ENCODE data around the gene RP9. TPM values are rescaled to one million over a fixed set of nuclear protein-coding genes. Genes with fewer than 3 reads are reported as not detected.

Gene RP9, protein sequence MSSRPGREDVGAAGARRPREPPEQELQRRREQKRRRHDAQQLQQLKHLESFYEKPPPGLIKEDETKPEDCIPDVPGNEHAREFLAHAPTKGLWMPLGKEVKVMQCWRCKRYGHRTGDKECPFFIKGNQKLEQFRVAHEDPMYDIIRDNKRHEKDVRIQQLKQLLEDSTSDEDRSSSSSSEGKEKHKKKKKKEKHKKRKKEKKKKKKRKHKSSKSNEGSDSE
- 10 to 100 TPM in 6 of 9 donors, 1 to 10 TPM in 3; 4.2 to 23.0 (median 11.8) TPM for total RNA-seq
- polyA plus RNA-seq: 10 to 100 TPM; 18.8 to 22.4 (median 19.9) TPM
- long read RNA-seq, donor 1, transcript RP9-201 (6 exons, 1,121 nt): major isoform, 16 of 16 reads
- long read RNA-seq, donor 1, partial matches to known transcripts: 0 of 16 reads
- long read RNA-seq, donor 1, other reads (novel, unspliced or antisense): 0 of 16 reads
- long read RNA-seq, donor 2, transcript RP9-201 (6 exons, 1,121 nt): major isoform, 8 of 8 reads
- long read RNA-seq, donor 2, partial matches to known transcripts: 0 of 8 reads
- long read RNA-seq, donor 2, other reads (novel, unspliced or antisense): 0 of 8 reads
- long read RNA-seq, donor 3, transcript RP9-201 (6 exons, 1,121 nt): major isoform, 7 of 7 reads
- long read RNA-seq, donor 3, partial matches to known transcripts: 0 of 7 reads
- long read RNA-seq, donor 3, other reads (novel, unspliced or antisense): 0 of 7 reads
- long read RNA-seq, donor 4, transcript RP9-201 (6 exons, 1,121 nt): major isoform, 11 of 14 reads
- long read RNA-seq, donor 4, partial matches to known transcripts: 1 of 14 reads
- long read RNA-seq, donor 4, other reads (novel, unspliced or antisense): 2 of 14 reads
- long read RNA-seq, donor 5, transcript RP9-201 (6 exons, 1,121 nt): major isoform, 21 of 21 reads
- long read RNA-seq, donor 5, partial matches to known transcripts: 0 of 21 reads
- long read RNA-seq, donor 5, other reads (novel, unspliced or antisense): 0 of 21 reads
- long read RNA-seq, donor 6, transcript RP9-201 (6 exons, 1,121 nt): major isoform, 6 of 7 reads
- long read RNA-seq, donor 6, partial matches to known transcripts: 0 of 7 reads
- long read RNA-seq, donor 6, other reads (novel, unspliced or antisense): 0 of 7 reads
- long read RNA-seq, donor 7, transcript RP9-201 (6 exons, 1,121 nt): major isoform, 9 of 9 reads
- long read RNA-seq, donor 7, partial matches to known transcripts: 0 of 9 reads
- long read RNA-seq, donor 7, other reads (novel, unspliced or antisense): 0 of 9 reads
- long read RNA-seq, donor 8, transcript RP9-201 (6 exons, 1,121 nt): major isoform, 9 of 9 reads
- long read RNA-seq, donor 8, partial matches to known transcripts: 0 of 9 reads
- long read RNA-seq, donor 8, other reads (novel, unspliced or antisense): 0 of 9 reads
- long read RNA-seq, donor 9, transcript RP9-201 (6 exons, 1,121 nt): major isoform, 9 of 9 reads
- long read RNA-seq, donor 9, partial matches to known transcripts: 0 of 9 reads
- long read RNA-seq, donor 9, other reads (novel, unspliced or antisense): 0 of 9 reads
- long read RNA-seq, donor 10, partial matches to known transcripts: 0 of 3 reads
- long read RNA-seq, donor 10, other reads (novel, unspliced or antisense): 0 of 3 reads

DNA sequence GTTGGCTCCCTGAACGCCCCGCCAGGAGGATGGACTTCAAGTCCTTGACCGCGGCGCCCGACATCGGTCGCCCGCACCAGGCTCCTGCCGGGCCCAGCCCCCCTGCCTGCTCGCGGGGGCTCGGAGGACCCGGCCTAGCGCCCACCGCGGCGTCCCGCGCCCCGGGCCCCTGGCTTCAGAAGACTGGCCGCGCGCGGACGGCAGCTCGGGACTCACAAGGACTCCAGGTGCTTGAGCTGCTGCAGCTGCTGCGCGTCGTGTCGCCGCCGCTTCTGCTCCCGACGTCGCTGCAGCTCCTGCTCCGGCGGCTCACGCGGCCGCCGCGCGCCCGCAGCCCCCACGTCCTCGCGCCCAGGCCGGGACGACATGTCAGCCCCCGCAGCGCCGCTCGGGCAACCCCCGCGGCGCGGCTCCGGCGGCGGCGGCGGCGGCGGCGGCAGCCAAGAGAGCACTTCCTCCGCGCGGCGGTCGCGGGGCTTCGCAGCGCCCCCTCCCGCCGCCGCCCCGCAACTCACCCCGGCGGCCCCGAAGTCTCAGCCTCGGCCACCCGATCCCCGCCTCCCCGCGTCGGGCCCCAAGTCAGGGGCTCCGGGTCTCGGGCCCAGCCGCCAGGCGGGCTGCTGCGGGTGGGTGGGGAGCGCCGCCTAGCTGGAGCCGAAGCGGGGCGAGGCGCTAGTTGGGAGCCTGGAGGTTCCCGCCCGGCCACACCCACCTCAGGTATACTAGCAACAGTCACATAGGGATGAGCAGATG, at the start of gene RP9:
RP9 (minus strand) TSS at position 400 of the 753 bp plus-strand sequence; CDS start at position 368, 32 bp downstream.
- peak within 1 kb of the TSS; percentile 16 to 100 (median 79) for H3K4me3 ChIP-seq
- TF ChIP-seq, protein P1, sequence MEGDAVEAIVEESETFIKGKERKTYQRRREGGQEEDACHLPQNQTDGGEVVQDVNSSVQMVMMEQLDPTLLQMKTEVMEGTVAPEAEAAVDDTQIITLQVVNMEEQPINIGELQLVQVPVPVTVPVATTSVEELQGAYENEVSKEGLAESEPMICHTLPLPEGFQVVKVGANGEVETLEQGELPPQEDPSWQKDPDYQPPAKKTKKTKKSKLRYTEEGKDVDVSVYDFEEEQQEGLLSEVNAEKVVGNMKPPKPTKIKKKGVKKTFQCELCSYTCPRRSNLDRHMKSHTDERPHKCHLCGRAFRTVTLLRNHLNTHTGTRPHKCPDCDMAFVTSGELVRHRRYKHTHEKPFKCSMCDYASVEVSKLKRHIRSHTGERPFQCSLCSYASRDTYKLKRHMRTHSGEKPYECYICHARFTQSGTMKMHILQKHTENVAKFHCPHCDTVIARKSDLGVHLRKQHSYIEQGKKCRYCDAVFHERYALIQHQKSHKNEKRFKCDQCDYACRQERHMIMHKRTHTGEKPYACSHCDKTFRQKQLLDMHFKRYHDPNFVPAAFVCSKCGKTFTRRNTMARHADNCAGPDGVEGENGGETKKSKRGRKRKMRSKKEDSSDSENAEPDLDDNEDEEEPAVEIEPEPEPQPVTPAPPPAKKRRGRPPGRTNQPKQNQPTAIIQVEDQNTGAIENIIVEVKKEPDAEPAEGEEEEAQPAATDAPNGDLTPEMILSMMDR (IDR thresholded peaks at IDR 0.05): peak; percentile 4 to 71 (median 44)
- TF ChIP-seq POLR2A (IDR thresholded peaks at IDR 0.05): peak; percentile 19 to 33
- H3K4me1 ChIP-seq (replicated peaks in 1 of 2): peaks cover 9 to 35% of the 10 kb centered on the region in 2 donors
- DNase-seq: peak; percentile 48 to 66 (median 62)
- no peaks in the 10 kb centered on the region for H3K27me3 ChIP-seq
- no peaks in the 10 kb centered on the region for H3K9me3 ChIP-seq (replicated peaks in 1 of 3)
- intact Hi-C loops (cut with DNase I): loop anchor here in 1 of 2 donors (10.0 kb wide), 1 partner anchor 164 kb away; no protein-coding TSS in a partner anchor
- 0 to 1% (median 0%) methylated on average over 8 to 100 of the region's 100 CpGs for WGBS, 4 donors
- H3K36me3 ChIP-seq (replicated peaks in 1 of 2): no peaks in the 10 kb centered on the region
- H3K27ac ChIP-seq: peak within 1 kb of the TSS in 4 of 5 donors; percentile 71 to 86 (median 80)

DNA sequence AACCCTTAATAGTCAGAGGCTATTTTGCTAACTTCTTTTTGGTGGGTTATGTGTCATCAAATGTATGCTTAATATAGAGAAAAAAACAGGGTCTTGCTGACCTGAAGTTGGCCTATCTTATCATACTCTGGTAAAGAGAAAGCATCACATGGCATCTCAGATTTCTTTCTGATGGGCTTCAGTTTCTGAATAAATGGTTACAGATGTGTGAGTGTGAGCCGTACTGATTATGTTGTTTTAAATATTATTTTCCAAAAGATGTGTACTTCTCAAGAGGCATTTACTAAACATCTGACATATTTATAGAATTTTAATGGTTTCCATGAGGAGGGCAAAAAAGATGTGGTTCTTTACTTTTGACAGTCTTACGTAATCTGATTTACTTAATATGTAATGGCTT, 48.6 kb upstream of the RP9 start:
- no peak for DNase-seq
- WGBS, 4 donors: 48 to 85% (median 59%) methylated on average over 2 of the region's 2 CpGs
- intact Hi-C loops (cut with DNase I): no loop called here
- H3K27me3 ChIP-seq: no peaks in the 10 kb centered on the region
- H3K27ac ChIP-seq: no peak overlapping the region
- H3K4me1 ChIP-seq (replicated peaks in 1 of 2): no peaks in the 10 kb centered on the region
- TF ChIP-seq, protein P1 (IDR thresholded peaks at IDR 0.05): no peak
- TF ChIP-seq POLR2A (IDR thresholded peaks at IDR 0.05): no peak
- H3K9me3 ChIP-seq (replicated peaks in 1 of 3): no peaks in the 10 kb centered on the region
- H3K4me3 ChIP-seq: no peak overlapping the region
- H3K36me3 ChIP-seq (replicated peaks in 1 of 2): no peaks in the 10 kb centered on the region

DNA sequence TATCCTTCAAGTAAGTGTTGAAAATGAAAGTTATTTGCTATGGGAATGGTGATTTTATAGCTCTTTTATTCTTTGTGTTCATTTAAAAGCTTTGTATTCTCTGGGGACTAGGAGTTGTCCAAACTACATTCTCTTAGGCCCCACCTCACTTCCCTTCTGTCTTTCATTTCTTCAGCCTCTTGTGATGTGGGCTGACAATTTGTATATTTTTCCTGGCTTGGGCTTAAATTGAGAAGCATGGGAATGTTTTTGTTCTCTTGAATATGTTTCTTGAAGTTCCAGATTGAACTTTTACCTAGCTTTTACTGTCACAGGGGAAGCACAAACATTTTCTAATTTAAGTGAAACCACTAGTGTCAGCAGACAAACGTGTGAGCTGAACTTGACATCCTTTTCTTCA, 48.1 kb upstream of the RP9 start:
- Histone ChIP-seq H3K27ac (no peak overlapping the region), H3K4me1 (replicated peaks in 1 of 2) (no peaks in the 10 kb centered on the region), H3K4me3 (no peak overlapping the region), H3K36me3 (replicated peaks in 1 of 2) (no peaks in the 10 kb centered on the region), H3K27me3 (no peaks in the 10 kb centered on the region), H3K9me3 (replicated peaks in 1 of 3) (no peaks in the 10 kb centered on the region)
- intact Hi-C loops (cut with DNase I): no loop called here
- 39 to 55% (median 45%) methylated on average over 1 of the region's 1 CpG for WGBS, 4 donors
- DNase-seq: no peak
- TF ChIP-seq, protein P1 (IDR thresholded peaks at IDR 0.05): no peak
- TF ChIP-seq POLR2A (IDR thresholded peaks at IDR 0.05): no peak

Measured in adrenal gland (tissue), 19 donors.